Measurements from ENCODE around the gene GNAI3. TPM values are rescaled to one million over a fixed set of nuclear protein-coding genes. Genes with fewer than 3 reads are reported as not detected.

The GNAI3 gene
- total RNA-seq, 6 donors from 2014 or later = 2.2 to 9.0 (median 6.0) TPM

GRCh38 chr1:109547463-109548320, 723 bp upstream of the GNAI3 start:
- peak overlapping the region; percentile 94 to 98 (median 98) for H3K27ac ChIP-seq
- peak in 1 of 2 donors; percentile 28 for ATAC-seq (ENCODE audit: low FRiP score in 2 of 2)
- TF ChIP-seq POLR2A (IDR thresholded peaks at IDR 0.05) = no peak
- TF ChIP-seq CTCF (IDR thresholded peaks at IDR 0.05) = no peak
- TF ChIP-seq POLR2AphosphoS5 (IDR thresholded peaks at IDR 0.05) = no peak
- TF ChIP-seq EP300 (IDR thresholded peaks at IDR 0.05) = no peak
- H3K27me3 ChIP-seq = no peaks in the 10 kb centered on the region
- no peaks in the 10 kb centered on the region for H3K36me3 ChIP-seq
- no peak for DNase-seq
- H3K9me3 ChIP-seq = no peaks in the 10 kb centered on the region
- 9 to 11% methylated on average over 20 to 22 of the region's 22 CpGs for WGBS, 2 donors
- H3K4me1 ChIP-seq = peaks cover 31 to 34% (median 31%) of the 10 kb centered on the region in 4 donors
- peak overlapping the region; percentile 72 to 90 (median 81) for H3K4me3 ChIP-seq

GRCh38 chr1:109556563-109556962, 8.1 kb downstream of the GNAI3 start:
- ATAC-seq (ENCODE audit: low FRiP score in 2 of 2) = no peak
- Histone ChIP-seq H3K4me1 (peaks cover under 1 to 31% (median 16%) of the 10 kb centered on the region in 4 donors), H3K9me3 (no peaks in the 10 kb centered on the region), H3K27ac (no peak overlapping the region), H3K4me3 (no peak overlapping the region), H3K36me3 (no peaks in the 10 kb centered on the region), H3K27me3 (no peaks in the 10 kb centered on the region)
- no peak for DNase-seq
- TF ChIP-seq EP300 (IDR thresholded peaks at IDR 0.05) = no peak
- 88 to 95% methylated on average over 2 of the region's 2 CpGs for WGBS, 2 donors

- WGBS, 2 donors = 85 to 89% methylated on average over 5 of the region's 5 CpGs
- TF ChIP-seq POLR2AphosphoS5 (IDR thresholded peaks at IDR 0.05) = no peak
- no peak for TF ChIP-seq POLR2A (IDR thresholded peaks at IDR 0.05)
- TF ChIP-seq EP300 (IDR thresholded peaks at IDR 0.05) = no peak
- TF ChIP-seq CTCF (IDR thresholded peaks at IDR 0.05) = no peak
- DNase-seq = no peak
- H3K4me1 ChIP-seq = peaks cover 5 to 35% (median 22%) of the 10 kb centered on the region in 4 donors
- no peak overlapping the region for H3K4me3 ChIP-seq
- no peaks in the 10 kb centered on the region for H3K36me3 ChIP-seq
- H3K27ac ChIP-seq = no peak overlapping the region
- no peak for ATAC-seq (ENCODE audit: low FRiP score in 2 of 2)
- H3K27me3 ChIP-seq = no peaks in the 10 kb centered on the region
- H3K9me3 ChIP-seq = no peaks in the 10 kb centered on the region
Measured at GRCh38 chr1:109557520-109557919, 9.1 kb downstream of the GNAI3 start.

GRCh38 chr1:109559995-109560394, 11.6 kb downstream of the GNAI3 start:
- no peak for DNase-seq

More at GRCh38 chr1:109559995-109560394, 11.6 kb downstream of the GNAI3 start:
- Histone ChIP-seq H3K36me3 (no peaks in the 10 kb centered on the region), H3K4me1 (peaks cover 15 to 58% (median 39%) of the 10 kb centered on the region in 4 donors), H3K9me3 (no peaks in the 10 kb centered on the region), H3K27ac (no peak overlapping the region), H3K4me3 (no peak overlapping the region), H3K27me3 (no peaks in the 10 kb centered on the region)
- TF ChIP-seq CTCF (IDR thresholded peaks at IDR 0.05) (no peak), POLR2A (IDR thresholded peaks at IDR 0.05) (no peak), EP300 (IDR thresholded peaks at IDR 0.05) (no peak), POLR2AphosphoS5 (IDR thresholded peaks at IDR 0.05) (no peak)
- ATAC-seq (ENCODE audit: low FRiP score in 2 of 2) = no peak

All from upper lobe of left lung (tissue), 6 donors.